OCI-LY7 (cell line): Measurements from ENCODE around the gene CHST13.

Source experiments
- CTCF ChIP-seq: fragments of 200-600 bp; sonication (generic); conservative IDR thresholded peaks from 2 replicates; pipeline ENCODE4 v1.5.1; 2014; ENCODE audit warnings: mild to moderate bottlenecking, antibody characterized with exemption, low read length, moderate library complexity, mixed read lengths
- EZH2phosphoT487 ChIP-seq: fragments of 200-600 bp; sonication (generic); IDR thresholded peaks from 2 replicates; pipeline ENCODE4 v1.6.1; 2018; ENCODE audit warnings: low read depth, borderline replicate concordance, mild to moderate bottlenecking, mixed run types, antibody characterized with exemption, low read length, moderate library complexity, mixed read lengths

GRCh38 chr3:126496894-126497850 lies 26.8 kb upstream of the CHST13 start:
- TF ChIP-seq CTCF (no peak), EZH2phosphoT487 (no peak)
